ENCODE measurements around the gene ZBTB40.

ZBTB40 gene

DNA sequence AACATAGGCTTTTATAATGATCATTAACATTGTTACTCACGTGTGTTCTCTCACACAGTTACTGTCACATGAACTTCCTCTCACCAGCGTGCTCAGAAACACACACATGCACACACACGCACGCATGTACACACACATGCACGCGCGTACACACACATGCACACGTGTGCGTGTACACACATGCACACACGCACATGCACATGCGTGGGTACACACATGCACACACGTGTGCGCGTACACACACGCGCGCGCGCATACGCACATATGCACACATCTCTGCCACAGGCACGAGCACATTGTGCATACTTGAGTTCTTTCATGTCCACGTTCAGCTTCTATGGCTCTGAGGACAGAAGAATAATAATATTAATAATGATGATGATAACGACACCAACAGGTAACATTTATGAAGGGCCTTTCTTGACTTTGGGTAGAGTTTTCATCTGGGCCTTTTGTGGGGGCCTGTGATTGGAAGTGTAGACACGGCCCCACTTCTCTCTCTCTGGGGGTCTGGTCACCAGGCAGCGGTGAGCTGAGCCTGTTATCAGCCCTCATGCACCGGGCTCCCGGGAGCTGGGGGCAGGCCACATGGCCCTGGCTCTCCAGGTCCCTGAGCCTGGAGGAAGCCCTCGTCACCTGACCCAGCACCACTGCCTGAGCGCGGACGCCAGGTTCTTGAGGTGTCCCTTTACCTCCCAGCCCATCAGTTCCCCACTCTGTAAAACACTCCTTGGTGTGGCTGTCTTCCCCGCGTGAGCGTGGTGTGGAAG, 118.7 kb downstream of the ZBTB40 start:
- Histone ChIP-seq H4K20me1 (ENCODE audit: low read depth, low read length) (no peaks in the 10 kb centered on the region), H3K9me2 (replicated peaks; ENCODE audit: insufficient read depth, low read length) (no peaks in the 10 kb centered on the region), H2AFZ (ENCODE audit: low read depth, low read length, severe bottlenecking) (no peak overlapping the region), H3K79me2 (ENCODE audit: insufficient read depth, low read length) (no peaks in the 10 kb centered on the region), H3K27me3 (ENCODE audit: low read length) (no peaks in the 10 kb centered on the region), H3K4me2 (ENCODE audit: low read depth, low read length, poor library complexity, severe bottlenecking) (no peak overlapping the region), H3K9ac (ENCODE audit: low read length) (no peak overlapping the region), H3K9me3 (ENCODE audit: insufficient read depth, low read length) (no peaks in the 10 kb centered on the region), H3F3A (ENCODE audit: insufficient read depth) (no peaks in the 10 kb centered on the region), H3K4me3 (ENCODE audit: insufficient read depth, low read length, poor library complexity, severe bottlenecking) (no peak overlapping the region), H3K36me3 (ENCODE audit: low read length) (no peaks in the 10 kb centered on the region), H3K27ac (ENCODE audit: low read depth, low read length) (no peak overlapping the region)
- TF ChIP-seq, protein P1, sequence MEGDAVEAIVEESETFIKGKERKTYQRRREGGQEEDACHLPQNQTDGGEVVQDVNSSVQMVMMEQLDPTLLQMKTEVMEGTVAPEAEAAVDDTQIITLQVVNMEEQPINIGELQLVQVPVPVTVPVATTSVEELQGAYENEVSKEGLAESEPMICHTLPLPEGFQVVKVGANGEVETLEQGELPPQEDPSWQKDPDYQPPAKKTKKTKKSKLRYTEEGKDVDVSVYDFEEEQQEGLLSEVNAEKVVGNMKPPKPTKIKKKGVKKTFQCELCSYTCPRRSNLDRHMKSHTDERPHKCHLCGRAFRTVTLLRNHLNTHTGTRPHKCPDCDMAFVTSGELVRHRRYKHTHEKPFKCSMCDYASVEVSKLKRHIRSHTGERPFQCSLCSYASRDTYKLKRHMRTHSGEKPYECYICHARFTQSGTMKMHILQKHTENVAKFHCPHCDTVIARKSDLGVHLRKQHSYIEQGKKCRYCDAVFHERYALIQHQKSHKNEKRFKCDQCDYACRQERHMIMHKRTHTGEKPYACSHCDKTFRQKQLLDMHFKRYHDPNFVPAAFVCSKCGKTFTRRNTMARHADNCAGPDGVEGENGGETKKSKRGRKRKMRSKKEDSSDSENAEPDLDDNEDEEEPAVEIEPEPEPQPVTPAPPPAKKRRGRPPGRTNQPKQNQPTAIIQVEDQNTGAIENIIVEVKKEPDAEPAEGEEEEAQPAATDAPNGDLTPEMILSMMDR (IDR thresholded peaks at IDR 0.05; ENCODE audit: insufficient read depth, low read length, poor library complexity, severe bottlenecking) = no peak
- no peak for TF ChIP-seq EZH2phosphoT487 (conservative IDR thresholded peaks at IDR 0.05; ENCODE audit: low read length)

DNA sequence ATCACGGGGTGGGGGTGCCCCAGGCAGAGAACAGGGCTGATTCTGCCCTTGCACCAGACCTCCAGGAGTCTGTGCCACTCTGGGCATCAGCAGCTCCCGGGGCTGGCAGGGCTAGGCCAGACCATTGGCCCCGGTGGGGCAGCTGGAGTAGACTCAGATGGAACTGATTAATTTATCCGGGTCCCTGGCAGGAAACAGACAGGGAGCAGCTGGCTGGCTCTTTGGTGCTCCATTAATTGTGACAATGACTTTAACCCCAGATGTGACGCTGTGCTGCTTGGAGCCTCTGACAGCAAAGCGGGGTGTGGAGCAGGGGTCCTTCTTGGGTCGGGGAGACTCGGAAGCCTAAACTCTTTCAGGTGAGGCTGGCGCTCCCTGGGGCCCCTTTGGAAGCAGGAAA, 121.2 kb downstream of the ZBTB40 start:
- TF ChIP-seq, protein P1 (IDR thresholded peaks at IDR 0.05; ENCODE audit: insufficient read depth, low read length, poor library complexity, severe bottlenecking) = no peak
- no peak for TF ChIP-seq EZH2phosphoT487 (conservative IDR thresholded peaks at IDR 0.05; ENCODE audit: low read length)
- Histone ChIP-seq H3K4me3 (ENCODE audit: insufficient read depth, low read length, poor library complexity, severe bottlenecking) (no peak overlapping the region), H3K79me2 (ENCODE audit: insufficient read depth, low read length) (no peaks in the 10 kb centered on the region), H3F3A (ENCODE audit: insufficient read depth) (no peaks in the 10 kb centered on the region), H3K9me3 (ENCODE audit: insufficient read depth, low read length) (peaks cover 2% of the 10 kb centered on the region; the same call in 1 of the 2 replicates), H4K20me1 (ENCODE audit: low read depth, low read length) (no peaks in the 10 kb centered on the region), H3K27me3 (ENCODE audit: low read length) (no peaks in the 10 kb centered on the region), H3K36me3 (ENCODE audit: low read length) (no peaks in the 10 kb centered on the region), H3K9me2 (replicated peaks; ENCODE audit: insufficient read depth, low read length) (no peaks in the 10 kb centered on the region), H3K4me2 (ENCODE audit: low read depth, low read length, poor library complexity, severe bottlenecking) (no peak overlapping the region), H3K9ac (ENCODE audit: low read length) (no peak overlapping the region), H3K27ac (ENCODE audit: low read depth, low read length) (no peak overlapping the region), H2AFZ (ENCODE audit: low read depth, low read length, severe bottlenecking) (no peak overlapping the region)

DNA sequence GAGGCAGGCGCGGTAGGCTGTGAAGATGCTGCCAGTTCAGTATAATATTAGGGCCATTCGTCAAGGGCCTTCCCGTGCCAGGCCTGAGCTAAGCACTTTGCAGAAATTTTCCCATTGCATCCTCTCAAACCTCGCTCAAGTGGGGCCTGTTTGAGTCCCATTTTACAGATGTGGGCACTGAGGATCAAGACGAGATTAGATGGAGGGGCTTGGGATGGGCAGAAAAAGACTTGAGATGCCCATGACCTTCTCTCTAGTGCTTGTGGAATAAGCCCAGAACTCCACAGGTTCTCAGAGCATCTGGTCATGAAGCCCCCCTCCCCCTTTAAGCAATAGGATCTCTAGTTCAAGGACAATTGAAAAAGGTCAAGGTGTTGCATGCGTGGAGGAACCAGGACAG, 121.6 kb downstream of the ZBTB40 start:
- Histone ChIP-seq H3K79me2 (ENCODE audit: insufficient read depth, low read length) (no peaks in the 10 kb centered on the region), H3K9me3 (ENCODE audit: insufficient read depth, low read length) (peaks cover 6% of the 10 kb centered on the region; the same call in 1 of the 2 replicates), H3K27me3 (ENCODE audit: low read length) (no peaks in the 10 kb centered on the region), H3K4me3 (ENCODE audit: insufficient read depth, low read length, poor library complexity, severe bottlenecking) (no peak overlapping the region), H3K9ac (ENCODE audit: low read length) (no peak overlapping the region), H2AFZ (ENCODE audit: low read depth, low read length, severe bottlenecking) (no peak overlapping the region), H3K9me2 (replicated peaks; ENCODE audit: insufficient read depth, low read length) (no peaks in the 10 kb centered on the region), H3K27ac (ENCODE audit: low read depth, low read length) (no peak overlapping the region), H3K4me2 (ENCODE audit: low read depth, low read length, poor library complexity, severe bottlenecking) (no peak overlapping the region), H3K36me3 (ENCODE audit: low read length) (no peaks in the 10 kb centered on the region), H3F3A (ENCODE audit: insufficient read depth) (peaks cover 2% of the 10 kb centered on the region; the same call in 1 of the 2 replicates), H4K20me1 (ENCODE audit: low read depth, low read length) (no peaks in the 10 kb centered on the region)
- TF ChIP-seq EZH2phosphoT487 (conservative IDR thresholded peaks at IDR 0.05; ENCODE audit: low read length) = no peak
- TF ChIP-seq, protein P1 (IDR thresholded peaks at IDR 0.05; ENCODE audit: insufficient read depth, low read length, poor library complexity, severe bottlenecking) = no peak
